Transverse colon (tissue), 3 donors: Measurements from ENCODE around the gene FOCAD.

ENCODE experiments used
- CTCF ChIP-seq, 5 experiments: fragments of 200-600 bp in 3 of 5; fragments of 450-650 bp in 2 of 5; sonication (generic) in 3 of 5; IDR thresholded peaks; 1 replicate in 2 of 5; 2 replicates in 3 of 5; pipeline ENCODE4 v1.5.1; 2016 to 2017; ENCODE audit warnings: antibody characterized with exemption in 5 of 5, inconsistent platforms in 3 of 5, mild to moderate bottlenecking in 2 of 5, moderate library complexity in 1 of 5
- EP300 ChIP-seq: sonication (generic); formaldehyde crosslinking; IDR thresholded peaks from one replicate; pipeline ENCODE4 v1.6.1; 2017; ENCODE audit warnings: antibody characterized with exemption, low read depth

GRCh38 chr9:20659474-20659967 lies 24.5 kb upstream of the FOCAD start:
- no peak for TF ChIP-seq CTCF (IDR thresholded peaks at IDR 0.05)
- no peak for TF ChIP-seq EP300
